Medulla oblongata (tissue), 1 donor: ENCODE data around the gene XRCC5.

Source experiments
- DNase-seq: peaks from one replicate; pipeline ENCODE4 v3.0.0-alpha.2; 2015; ENCODE audit errors: extremely low spot score

The XRCC5 gene

GRCh38 chr2:216156822-216157221, 47.7 kb downstream of the XRCC5 start:
- DNase-seq: no peak

DNA sequence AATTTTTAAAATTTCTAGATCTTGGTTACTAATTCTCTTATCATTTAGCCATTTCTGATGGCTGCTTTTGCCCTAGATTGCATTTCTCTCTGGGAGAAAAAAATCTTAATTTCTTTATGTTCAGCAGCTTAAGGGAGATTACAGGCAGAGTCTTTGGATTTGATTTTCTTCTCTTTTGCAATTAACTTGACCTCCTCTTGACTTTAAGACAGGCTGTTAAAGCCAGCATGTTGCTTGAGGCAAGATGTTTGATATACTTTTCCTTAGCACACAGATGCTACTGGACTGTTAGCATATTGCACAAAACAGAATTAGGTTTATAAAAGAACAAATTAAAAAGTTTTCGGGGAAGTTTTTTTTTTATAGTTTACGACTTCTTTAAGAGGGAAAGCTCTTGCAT, 50.0 kb downstream of the XRCC5 start:
- DNase-seq: no peak

- no peak for DNase-seq
These were observed 50.5 kb downstream of the XRCC5 start for GRCh38 chr2:216159646-216160045.

DNA sequence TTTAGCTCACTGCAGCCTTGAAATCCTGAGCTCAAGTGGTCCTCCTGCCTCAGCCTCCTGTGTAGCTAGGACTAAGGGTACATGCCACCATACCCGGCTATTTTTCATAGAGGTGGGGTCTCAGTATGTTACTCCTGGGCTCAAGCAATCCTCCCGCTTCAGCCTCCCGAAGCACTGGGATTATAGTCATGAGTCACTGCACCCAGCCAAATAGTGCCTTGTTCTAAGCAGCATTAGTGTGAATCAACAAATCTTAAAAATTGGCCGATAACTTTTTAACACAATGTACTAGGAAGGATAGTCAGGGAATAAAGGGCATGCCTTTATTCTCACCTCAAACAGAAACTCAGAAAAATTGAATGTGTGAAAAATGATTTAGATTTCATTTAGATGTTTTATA, 51.6 kb downstream of the XRCC5 start:
- no peak for DNase-seq

- no peak for DNase-seq
These were observed 52.8 kb downstream of the XRCC5 start for GRCh38 chr2:216161967-216162366.

DNA sequence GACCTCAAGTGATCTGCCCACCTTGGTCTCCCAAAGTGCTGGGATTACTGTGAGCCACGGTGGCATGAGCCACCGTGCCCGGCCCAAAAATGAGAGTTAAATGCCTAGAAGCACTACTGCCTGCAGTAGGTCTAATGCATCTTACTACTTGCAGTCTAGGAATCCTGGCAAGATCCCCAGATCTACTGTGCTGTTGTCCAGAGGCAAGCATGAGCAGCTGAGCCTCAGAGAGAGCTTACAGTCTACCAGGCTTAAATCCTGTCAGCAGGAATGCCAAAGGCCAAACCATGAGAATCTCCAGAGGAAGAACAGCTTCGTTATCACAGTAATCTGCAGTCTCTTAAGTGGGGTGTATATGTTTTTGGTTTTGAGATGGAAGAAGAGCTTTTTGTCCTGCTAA, 54.4 kb downstream of the XRCC5 start:
- DNase-seq: peak; percentile 56

DNA sequence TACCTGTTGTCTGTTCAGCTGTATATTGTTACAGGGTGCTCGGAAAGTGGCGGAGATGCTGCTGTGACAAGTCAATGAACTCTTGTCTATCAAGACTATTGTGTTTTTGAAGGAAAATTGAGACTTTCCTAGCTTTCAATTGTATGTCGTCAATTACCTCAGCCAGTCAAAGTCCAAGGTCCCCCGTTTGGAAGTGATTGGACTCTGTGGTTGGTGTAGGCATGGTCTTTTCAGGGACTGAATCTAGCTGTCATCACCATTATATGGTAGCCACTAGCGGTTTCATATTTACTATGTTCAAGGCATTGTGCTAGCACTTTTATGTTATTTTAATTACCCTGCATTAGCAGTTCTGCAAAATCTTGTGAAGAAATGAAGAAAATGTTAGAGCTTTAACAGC, 54.9 kb downstream of the XRCC5 start:
- no peak for DNase-seq

GRCh38 chr2:216164576-216164975, 55.4 kb downstream of the XRCC5 start:
- no peak for DNase-seq

DNA sequence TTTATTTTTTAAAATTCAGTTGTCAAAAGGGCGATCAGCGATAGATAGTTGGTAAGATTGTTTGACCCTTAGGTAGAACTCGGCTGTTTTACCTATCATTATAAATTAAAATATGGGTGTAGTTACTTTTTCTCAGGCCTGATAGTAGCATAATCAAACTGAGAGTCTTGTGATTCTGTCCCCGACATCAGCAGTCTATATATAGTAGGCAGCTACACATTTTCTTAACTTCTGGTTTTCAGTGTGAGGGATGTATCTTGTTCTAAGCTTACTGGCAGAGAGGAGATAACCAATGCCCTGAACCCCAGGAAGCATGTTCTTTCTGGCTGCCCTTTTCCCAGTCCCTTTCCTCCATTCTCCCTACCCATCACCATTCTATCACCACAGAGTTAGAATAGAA, 56.6 kb downstream of the XRCC5 start:
- peak; percentile 23 for DNase-seq

- DNase-seq: no peak
These were observed 59.9 kb downstream of the XRCC5 start for GRCh38 chr2:216169087-216169486.

- no peak for DNase-seq
These were observed 61.1 kb downstream of the XRCC5 start for GRCh38 chr2:216170076-216170763.

GRCh38 chr2:216171011-216171410, 61.9 kb downstream of the XRCC5 start:
- no peak for DNase-seq

DNA sequence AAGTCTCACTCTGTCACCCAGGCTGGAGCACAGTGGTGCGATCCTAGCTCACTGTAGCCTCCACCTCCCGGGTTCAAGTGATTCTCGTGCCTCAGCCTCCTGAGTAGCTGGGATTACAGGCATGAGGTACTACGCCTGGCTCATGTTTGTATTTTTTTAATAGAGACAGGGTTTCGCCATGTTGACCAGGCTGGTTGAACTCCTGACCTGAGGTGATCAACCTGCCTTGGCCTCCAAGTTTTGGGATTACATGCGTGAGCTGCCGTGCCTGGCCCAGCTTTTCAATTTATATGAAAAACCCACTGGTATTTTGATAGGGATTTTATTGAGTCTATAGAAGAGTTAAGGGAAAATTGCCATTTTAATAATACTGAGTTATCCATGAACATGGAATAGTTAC, 63.3 kb downstream of the XRCC5 start:
- no peak for DNase-seq

GRCh38 chr2:216179015-216179414, 69.9 kb downstream of the XRCC5 start:
- no peak for DNase-seq

DNA sequence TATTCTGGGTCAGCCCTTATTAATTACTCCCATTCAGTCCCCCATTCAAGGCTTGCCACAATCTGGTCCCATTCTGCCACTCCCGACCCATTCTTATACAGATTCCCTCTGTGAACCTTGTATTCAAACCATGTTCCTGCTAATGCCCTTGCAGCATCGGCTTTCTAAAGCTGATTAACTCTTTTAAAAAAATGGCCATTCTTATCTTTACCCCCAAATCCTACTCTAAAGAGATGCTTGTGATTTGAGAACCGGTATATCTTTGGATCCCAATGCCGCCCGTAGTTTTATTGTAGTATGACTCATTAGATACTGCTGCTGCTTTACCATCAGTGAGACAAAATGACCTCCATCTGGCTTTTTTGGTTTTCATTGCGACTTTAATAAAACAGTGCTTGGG, 72.2 kb downstream of the XRCC5 start:
- DNase-seq: no peak

- no peak for DNase-seq
These were observed 72.9 kb downstream of the XRCC5 start for GRCh38 chr2:216181953-216182461.

DNA sequence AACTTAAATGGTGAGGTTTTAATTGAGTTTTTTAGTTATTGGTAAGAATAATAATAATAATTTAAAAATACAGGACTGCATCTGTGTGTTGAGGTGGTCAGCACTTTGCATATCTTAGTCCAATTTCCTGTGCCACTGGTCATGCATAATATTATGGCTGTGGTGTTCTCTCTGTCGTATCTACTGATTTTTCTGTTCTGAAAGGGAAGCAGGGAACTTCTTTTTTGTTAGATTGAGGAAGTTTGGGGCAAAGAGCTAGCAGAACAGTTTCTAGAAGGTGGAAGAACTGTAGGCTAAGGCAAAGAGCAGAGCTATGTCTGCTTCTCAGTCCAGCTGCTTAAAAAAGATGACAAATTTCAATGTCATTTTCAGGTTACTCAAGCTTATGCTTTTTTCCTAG, 74.3 kb downstream of the XRCC5 start:
- DNase-seq: peak; percentile 57

GRCh38 chr2:216188559-216188850, 79.4 kb downstream of the XRCC5 start:
- DNase-seq: no peak

- DNase-seq: no peak
These were observed 79.8 kb downstream of the XRCC5 start for GRCh38 chr2:216188956-216189355.

- DNase-seq: no peak
These were observed 80.3 kb downstream of the XRCC5 start for GRCh38 chr2:216189410-216189809.

GRCh38 chr2:216192181-216192580, 83.0 kb downstream of the XRCC5 start:
- DNase-seq: no peak

DNA sequence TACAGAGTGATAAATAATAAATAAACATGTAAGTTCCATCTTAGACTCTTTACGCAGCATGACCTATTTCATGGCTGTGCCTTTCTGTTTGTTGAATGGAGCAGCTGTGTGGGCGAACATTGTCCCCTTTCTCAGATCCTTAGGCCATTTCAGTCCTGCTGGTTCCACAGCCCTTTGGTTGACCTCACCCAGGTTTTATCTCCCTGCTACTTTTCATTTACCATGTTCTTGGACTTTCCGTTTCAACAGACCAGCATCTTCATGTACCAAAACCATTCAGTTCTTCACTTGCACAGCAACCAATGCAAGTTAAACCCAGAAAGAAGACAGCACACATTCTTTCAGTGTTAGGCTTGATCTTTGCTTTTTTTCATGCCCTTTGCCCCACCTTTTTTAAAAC, 83.8 kb downstream of the XRCC5 start:
- no peak for DNase-seq

GRCh38 chr2:216194013-216194412, 84.9 kb downstream of the XRCC5 start:
- no peak for DNase-seq

GRCh38 chr2:216194561-216194960, 85.4 kb downstream of the XRCC5 start:
- no peak for DNase-seq
